Measurements from ENCODE around the gene NUP43. TPM values are rescaled to one million over a fixed set of nuclear protein-coding genes. Genes with fewer than 3 reads are reported as not detected.

The NUP43 gene
- total and polyA plus RNA-seq, 2 of the 13 experiments (the other 11 are each of a cell fraction or from before 2014, with no cell fraction given), result 38.9 to 85.1 TPM

- TF ChIP-seq ZNF609 (CRISPR knock-in tag; IDR thresholded peaks at IDR 0.05; ENCODE audit: borderline replicate concordance) (peak; percentile 76), MZF1 (CRISPR knock-in tag; IDR thresholded peaks at IDR 0.05; ENCODE audit: borderline replicate concordance) (peak; percentile 98), ZNF138 (CRISPR knock-in tag; IDR thresholded peaks at IDR 0.05; ENCODE audit: low read depth) (peak; percentile 92; the same call in 1 of the 2 replicates), ZSCAN29 (CRISPR knock-in tag; conservative IDR thresholded peaks at IDR 0.05) (0 out of 2 replicates have a peak, but pooled peaks have one; percentile 28), GATA4 (IDR thresholded peaks at IDR 0.05; ENCODE audit: borderline replicate concordance, low read depth) (peak; percentile 92), NFE2 (CRISPR knock-in tag; IDR thresholded peaks at IDR 0.05) (no peak), ZNF441 (CRISPR knock-in tag; IDR thresholded peaks at IDR 0.05; ENCODE audit: borderline replicate concordance) (peak; percentile 77; the same call in 1 of the 2 replicates), ZBTB7B (CRISPR knock-in tag; IDR thresholded peaks at IDR 0.05) (peak; percentile 94), RXRA (CRISPR knock-in tag; IDR thresholded peaks at IDR 0.05) (peak; percentile 93), FOXM1 (CRISPR knock-in tag; IDR thresholded peaks at IDR 0.05) (no peak; the same call in 1 of the 2 replicates), ZUFSP (CRISPR knock-in tag; IDR thresholded peaks at IDR 0.05; ENCODE audit: borderline replicate concordance) (no peak), MTF1 (CRISPR knock-in tag; IDR thresholded peaks at IDR 0.05) (0 out of 2 replicates have a peak, but pooled peaks have one; percentile 26), SATB2 (CRISPR knock-in tag; IDR thresholded peaks at IDR 0.05) (0 out of 2 replicates have a peak, but pooled peaks have one; percentile 65), ZNF260 (CRISPR knock-in tag; IDR thresholded peaks at IDR 0.05; ENCODE audit: borderline replicate concordance, low read depth) (no peak)
- TF ChIP-seq, protein P1, sequence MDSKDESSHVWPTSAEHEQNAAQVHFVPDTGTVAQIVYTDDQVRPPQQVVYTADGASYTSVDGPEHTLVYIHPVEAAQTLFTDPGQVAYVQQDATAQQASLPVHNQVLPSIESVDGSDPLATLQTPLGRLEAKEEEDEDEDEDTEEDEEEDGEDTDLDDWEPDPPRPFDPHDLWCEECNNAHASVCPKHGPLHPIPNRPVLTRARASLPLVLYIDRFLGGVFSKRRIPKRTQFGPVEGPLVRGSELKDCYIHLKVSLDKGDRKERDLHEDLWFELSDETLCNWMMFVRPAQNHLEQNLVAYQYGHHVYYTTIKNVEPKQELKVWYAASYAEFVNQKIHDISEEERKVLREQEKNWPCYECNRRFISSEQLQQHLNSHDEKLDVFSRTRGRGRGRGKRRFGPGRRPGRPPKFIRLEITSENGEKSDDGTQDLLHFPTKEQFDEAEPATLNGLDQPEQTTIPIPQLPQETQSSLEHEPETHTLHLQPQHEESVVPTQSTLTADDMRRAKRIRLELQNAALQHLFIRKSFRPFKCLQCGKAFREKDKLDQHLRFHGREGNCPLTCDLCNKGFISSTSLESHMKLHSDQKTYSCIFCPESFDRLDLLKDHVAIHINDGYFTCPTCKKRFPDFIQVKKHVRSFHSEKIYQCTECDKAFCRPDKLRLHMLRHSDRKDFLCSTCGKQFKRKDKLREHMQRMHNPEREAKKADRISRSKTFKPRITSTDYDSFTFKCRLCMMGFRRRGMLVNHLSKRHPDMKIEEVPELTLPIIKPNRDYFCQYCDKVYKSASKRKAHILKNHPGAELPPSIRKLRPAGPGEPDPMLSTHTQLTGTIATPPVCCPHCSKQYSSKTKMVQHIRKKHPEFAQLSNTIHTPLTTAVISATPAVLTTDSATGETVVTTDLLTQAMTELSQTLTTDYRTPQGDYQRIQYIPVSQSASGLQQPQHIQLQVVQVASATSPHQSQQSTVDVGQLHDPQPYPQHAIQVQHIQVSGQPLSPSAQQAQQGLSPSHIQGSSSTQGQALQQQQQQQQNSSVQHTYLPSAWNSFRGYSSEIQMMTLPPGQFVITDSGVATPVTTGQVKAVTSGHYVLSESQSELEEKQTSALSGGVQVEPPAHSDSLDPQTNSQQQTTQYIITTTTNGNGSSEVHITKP (CRISPR knock-in tag; IDR thresholded peaks at IDR 0.05; ENCODE audit: low read depth), result peak; percentile 71; the same call in 1 of the 2 replicates
- TF ChIP-seq, protein P2, sequence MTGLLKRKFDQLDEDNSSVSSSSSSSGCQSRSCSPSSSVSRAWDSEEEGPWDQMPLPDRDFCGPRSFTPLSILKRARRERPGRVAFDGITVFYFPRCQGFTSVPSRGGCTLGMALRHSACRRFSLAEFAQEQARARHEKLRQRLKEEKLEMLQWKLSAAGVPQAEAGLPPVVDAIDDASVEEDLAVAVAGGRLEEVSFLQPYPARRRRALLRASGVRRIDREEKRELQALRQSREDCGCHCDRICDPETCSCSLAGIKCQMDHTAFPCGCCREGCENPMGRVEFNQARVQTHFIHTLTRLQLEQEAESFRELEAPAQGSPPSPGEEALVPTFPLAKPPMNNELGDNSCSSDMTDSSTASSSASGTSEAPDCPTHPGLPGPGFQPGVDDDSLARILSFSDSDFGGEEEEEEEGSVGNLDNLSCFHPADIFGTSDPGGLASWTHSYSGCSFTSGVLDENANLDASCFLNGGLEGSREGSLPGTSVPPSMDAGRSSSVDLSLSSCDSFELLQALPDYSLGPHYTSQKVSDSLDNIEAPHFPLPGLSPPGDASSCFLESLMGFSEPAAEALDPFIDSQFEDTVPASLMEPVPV (CRISPR knock-in tag; IDR thresholded peaks at IDR 0.05), result peak; percentile 90
These were observed 28.5 kb downstream of the NUP43 start, which contains the start of gene LATS1 (continued) for GRCh38 chr6:149717588-149718458.

All from HepG2 (cell line).